Type B pancreatic cell (in vitro differentiated cells): ENCODE results near the gene MFGE8. TPM values are rescaled to one million over a fixed set of nuclear protein-coding genes. Genes with fewer than 3 reads are reported as not detected.
"Not testable (repeated sequence)": the region's sequence is repeated elsewhere in the genome, so short reads cannot be mapped to it uniquely, and the experiment has no call there.

Experiments
- DNase-seq: peaks from one replicate; pipeline ENCODE4 v3.0.0; 2021; ENCODE audit warnings: mixed read lengths; ENCODE audit not compliant: unreplicated experiment; ENCODE audit errors: extremely low spot score
- H3K27ac Mint-ChIP-seq: 2 replicates; pipeline ENCODE4 v1.8.0; 2021; ENCODE audit warnings: mild to moderate bottlenecking, mixed read lengths
- H3K27me3 Mint-ChIP-seq: 2 replicates; pipeline ENCODE4 v1.8.0; 2021; ENCODE audit warnings: mixed read lengths
- H3K36me3 Mint-ChIP-seq: 2 replicates; pipeline ENCODE4 v1.8.0; 2021; ENCODE audit warnings: mixed read lengths
- H3K4me1 Mint-ChIP-seq: one replicate; pipeline ENCODE4 v1.8.0; 2021; ENCODE audit warnings: mixed read lengths; ENCODE audit not compliant: unreplicated experiment
- H3K4me3 Mint-ChIP-seq: 2 replicates; pipeline ENCODE4 v1.8.0; 2021; ENCODE audit warnings: mild to moderate bottlenecking, mixed read lengths
- H3K9me3 Mint-ChIP-seq: 2 replicates; pipeline ENCODE4 v1.8.0; 2021; ENCODE audit warnings: mixed read lengths
- total RNA-seq: library from RNA; stranded (reverse); gene quantifications from 2 replicates; pipeline ENCODE4 v1.2.1, GENCODE V29; 2021; ENCODE audit warnings: low replicate concordance
- TF ChIP-seq, protein P1 (sequence below): fragments of 200-600 bp; sonication (generic); conservative IDR thresholded peaks from 2 replicates; pipeline ENCODE4 v1.5.0; 2021; ENCODE audit warnings: antibody characterized with exemption, mild to moderate bottlenecking

MFGE8 gene
- total RNA-seq, 1 donor from 2014 or later, result 162 TPM

DNA sequence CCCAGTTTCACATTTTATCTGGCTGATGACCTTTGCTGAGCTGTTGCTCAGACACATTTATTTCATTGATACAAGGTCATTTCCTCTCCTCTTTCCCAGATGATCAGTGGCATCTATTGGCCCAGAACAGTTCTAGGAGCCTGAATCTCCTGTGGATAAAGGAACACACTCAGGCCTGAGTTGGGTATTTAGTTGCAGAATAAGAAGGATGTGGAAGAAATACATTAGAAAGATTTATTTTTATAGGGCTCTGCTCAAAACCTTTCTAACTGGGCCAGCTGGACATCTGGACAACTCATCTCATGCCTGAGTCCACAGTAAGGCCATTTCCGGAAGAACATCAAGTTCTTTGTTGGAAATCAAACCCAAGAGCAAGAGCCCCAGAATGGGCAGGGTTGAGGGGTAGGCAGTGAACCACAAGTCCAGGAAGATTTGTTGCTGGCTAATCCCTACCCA is 19.7 kb upstream of the MFGE8 start:
- no peaks in the 10 kb centered on the region for H3K36me3 Mint-ChIP-seq
- no peak for DNase-seq
- TF ChIP-seq, protein P1, sequence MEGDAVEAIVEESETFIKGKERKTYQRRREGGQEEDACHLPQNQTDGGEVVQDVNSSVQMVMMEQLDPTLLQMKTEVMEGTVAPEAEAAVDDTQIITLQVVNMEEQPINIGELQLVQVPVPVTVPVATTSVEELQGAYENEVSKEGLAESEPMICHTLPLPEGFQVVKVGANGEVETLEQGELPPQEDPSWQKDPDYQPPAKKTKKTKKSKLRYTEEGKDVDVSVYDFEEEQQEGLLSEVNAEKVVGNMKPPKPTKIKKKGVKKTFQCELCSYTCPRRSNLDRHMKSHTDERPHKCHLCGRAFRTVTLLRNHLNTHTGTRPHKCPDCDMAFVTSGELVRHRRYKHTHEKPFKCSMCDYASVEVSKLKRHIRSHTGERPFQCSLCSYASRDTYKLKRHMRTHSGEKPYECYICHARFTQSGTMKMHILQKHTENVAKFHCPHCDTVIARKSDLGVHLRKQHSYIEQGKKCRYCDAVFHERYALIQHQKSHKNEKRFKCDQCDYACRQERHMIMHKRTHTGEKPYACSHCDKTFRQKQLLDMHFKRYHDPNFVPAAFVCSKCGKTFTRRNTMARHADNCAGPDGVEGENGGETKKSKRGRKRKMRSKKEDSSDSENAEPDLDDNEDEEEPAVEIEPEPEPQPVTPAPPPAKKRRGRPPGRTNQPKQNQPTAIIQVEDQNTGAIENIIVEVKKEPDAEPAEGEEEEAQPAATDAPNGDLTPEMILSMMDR, result no peak
- peak overlapping the region; percentile 41 for H3K4me3 Mint-ChIP-seq
- H3K9me3 Mint-ChIP-seq, result peaks cover 4% of the 10 kb centered on the region
- H3K4me1 Mint-ChIP-seq, result peaks cover 10% of the 10 kb centered on the region
- peak overlapping the region; percentile 85 for H3K27ac Mint-ChIP-seq
- H3K27me3 Mint-ChIP-seq, result no peaks in the 10 kb centered on the region

DNA sequence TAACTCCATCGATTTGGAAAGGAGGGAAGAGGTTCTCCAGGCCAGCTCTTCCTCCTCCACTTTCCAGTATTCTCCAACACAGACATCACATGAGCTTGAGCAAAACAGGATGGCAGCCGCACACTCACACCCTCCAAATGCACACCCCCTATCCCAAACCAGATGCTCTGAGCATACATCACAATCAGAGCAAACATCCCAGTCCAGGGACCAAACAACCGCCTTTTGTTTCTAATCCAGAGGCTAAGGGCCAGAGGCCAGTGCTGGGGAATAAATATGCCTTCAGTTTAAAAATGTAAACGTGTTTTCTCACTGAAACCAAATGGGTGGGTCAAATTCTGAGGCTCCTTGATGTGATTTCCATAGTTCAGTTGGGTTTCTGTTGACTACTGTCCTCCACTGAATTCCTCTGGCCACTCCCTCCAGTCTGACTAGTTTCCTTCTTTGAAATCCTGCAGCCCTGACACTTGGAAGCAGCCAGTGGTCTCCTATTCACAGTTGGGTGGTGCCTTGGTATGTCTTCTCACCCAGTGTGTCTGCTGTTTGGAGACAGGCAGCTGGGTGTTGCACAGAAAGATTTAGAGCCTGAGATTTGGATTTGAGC is 19.2 kb upstream of the MFGE8 start:
- Mint-ChIP-seq H3K27me3 (no peaks in the 10 kb centered on the region), H3K9me3 (peaks cover 4% of the 10 kb centered on the region), H3K27ac (peak overlapping the region; percentile 85), H3K4me1 (peaks cover 10% of the 10 kb centered on the region), H3K36me3 (no peaks in the 10 kb centered on the region), H3K4me3 (peak overlapping the region; percentile 41)
- DNase-seq, result no peak
- TF ChIP-seq, protein P1, result no peak

DNA sequence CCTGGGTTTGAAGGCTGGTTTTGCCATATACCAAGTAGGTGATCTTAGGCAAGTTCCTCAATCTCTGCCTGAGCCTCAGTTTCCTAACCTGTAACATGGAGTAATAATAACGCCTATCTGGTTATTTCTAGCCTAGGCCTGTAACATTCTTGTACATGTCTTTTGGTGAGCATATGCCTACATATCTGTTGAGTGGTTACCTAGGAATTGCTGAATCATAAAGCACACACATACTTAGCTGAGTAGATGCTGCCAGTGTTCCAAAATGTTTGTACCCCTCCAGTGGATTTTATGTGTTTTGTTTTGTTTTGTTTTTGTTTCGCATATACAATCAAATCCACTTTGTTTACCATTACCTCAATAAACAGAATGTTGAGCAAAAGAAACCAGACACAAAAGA is 17.4 kb upstream of the MFGE8 start:
- Mint-ChIP-seq H3K4me3 (no peak overlapping the region), H3K4me1 (peaks cover 10% of the 10 kb centered on the region), H3K27ac (no peak overlapping the region), H3K27me3 (no peaks in the 10 kb centered on the region), H3K9me3 (peaks cover 4% of the 10 kb centered on the region), H3K36me3 (no peaks in the 10 kb centered on the region)
- no peak for DNase-seq
- TF ChIP-seq, protein P1, result no peak

GRCh38 chr15:88929358-88930098 is 16.3 kb upstream of the MFGE8 start:
- not testable (repeated sequence) for H3K27ac Mint-ChIP-seq, H3K9me3 Mint-ChIP-seq, H3K36me3 Mint-ChIP-seq

DNA sequence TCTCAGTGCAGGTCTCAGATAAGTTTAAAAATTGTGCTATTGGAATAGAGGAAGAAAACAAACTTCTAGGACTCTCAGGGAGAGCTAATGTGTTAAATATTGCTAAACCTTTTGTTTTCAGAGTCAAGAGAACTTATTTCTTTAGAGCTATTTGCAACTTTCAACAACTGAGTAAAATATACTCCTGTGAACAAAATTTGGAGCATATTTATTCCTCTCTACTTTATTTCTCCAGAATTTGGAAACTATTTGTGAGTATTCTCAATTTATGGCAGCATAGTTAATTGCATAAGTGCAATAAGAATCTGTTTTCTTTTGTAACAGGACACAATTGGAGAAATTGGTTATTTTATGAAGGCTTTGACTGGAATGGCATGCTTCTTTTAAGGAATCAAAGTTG is 15.0 kb upstream of the MFGE8 start:
- H3K27ac Mint-ChIP-seq, H3K4me1 Mint-ChIP-seq, H3K9me3 Mint-ChIP-seq, H3K27me3 Mint-ChIP-seq, DNase-seq, H3K36me3 Mint-ChIP-seq, H3K4me3 Mint-ChIP-seq: not testable (repeated sequence)

More at GRCh38 chr15:88929358-88930098, 16.3 kb upstream of the MFGE8 start:
- not testable (repeated sequence) for H3K4me1 Mint-ChIP-seq, H3K27me3 Mint-ChIP-seq, H3K4me3 Mint-ChIP-seq, DNase-seq

DNA sequence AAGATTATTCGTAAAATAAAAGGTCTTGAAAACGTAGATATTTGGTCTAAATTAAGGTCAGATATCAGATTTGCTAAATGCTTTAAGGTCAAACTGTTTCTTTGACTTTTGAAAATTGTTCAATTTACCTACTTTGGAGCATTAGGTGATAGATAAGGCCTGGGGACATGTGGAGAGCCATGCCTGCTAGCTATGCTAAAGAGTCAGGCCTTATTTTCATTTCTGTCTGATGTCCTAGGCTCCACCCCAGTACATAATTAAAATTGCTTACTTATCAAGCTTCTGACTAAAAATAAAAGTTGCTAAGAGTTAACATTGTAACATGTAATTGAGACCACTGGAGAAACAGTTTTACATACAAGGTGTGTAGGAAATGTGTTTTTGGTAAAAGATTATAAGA is 12.5 kb upstream of the MFGE8 start:
- H3K27ac Mint-ChIP-seq, H3K4me3 Mint-ChIP-seq, H3K36me3 Mint-ChIP-seq, H3K4me1 Mint-ChIP-seq, H3K27me3 Mint-ChIP-seq, H3K9me3 Mint-ChIP-seq, DNase-seq: not testable (repeated sequence)

DNA sequence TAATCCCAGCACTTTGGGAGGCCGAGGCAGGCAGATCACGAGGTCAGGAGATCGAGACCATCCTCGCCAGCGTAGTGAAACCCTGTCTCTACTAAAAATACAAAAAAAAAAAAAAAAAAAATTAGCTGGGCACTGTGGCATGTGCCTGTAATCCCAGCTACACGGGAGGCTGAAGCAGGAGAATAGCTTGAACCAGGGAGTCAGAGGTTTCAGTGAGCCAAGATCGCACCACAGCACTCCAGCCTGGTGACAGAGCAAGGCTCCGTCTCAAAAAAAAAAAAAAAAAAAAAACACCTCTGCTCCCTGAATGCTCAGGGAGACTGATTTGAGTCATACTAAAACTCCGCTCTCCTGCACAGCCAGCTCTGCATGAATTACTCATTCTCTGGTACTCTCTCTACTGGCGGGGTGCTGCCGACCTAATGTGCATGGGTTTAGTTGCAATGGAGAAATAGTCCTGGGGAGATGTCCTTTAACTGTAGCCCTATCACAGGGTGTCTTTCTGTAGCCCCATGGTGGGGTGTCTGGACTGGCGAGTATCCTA is 7.8 kb upstream of the MFGE8 start:
- not testable (repeated sequence) for H3K9me3 Mint-ChIP-seq, H3K4me3 Mint-ChIP-seq, DNase-seq, H3K36me3 Mint-ChIP-seq, H3K27ac Mint-ChIP-seq, H3K27me3 Mint-ChIP-seq, H3K4me1 Mint-ChIP-seq
